B cell (primary cell): ENCODE results near the gene LZTR1.

Experiments
- CTCF ChIP-seq: fragments of 200-600 bp; IDR thresholded peaks from one replicate; pipeline ENCODE4 v1.8.0; 2022; ENCODE audit warnings: antibody characterized with exemption, mild to moderate bottlenecking
- EZH2 ChIP-seq: IDR thresholded peaks from 2 replicates; pipeline ENCODE4 v1.6.1; 2012; ENCODE audit warnings: borderline replicate concordance, low read depth, mild to moderate bottlenecking, moderate library complexity, low read length; ENCODE audit not compliant: insufficient read depth, poor library complexity, severe bottlenecking

GRCh38 chr22:21034989-21035388 is 52.9 kb downstream of the LZTR1 start:
- TF ChIP-seq CTCF (no peak), EZH2 (no peak)
